C4-2B (cell line): ENCODE measurements around the gene PTPRM.

ENCODE experiments used
- H3K27ac ChIP-seq: fragments of 450-650 bp; 2 replicates; pipeline ENCODE4 v1.5.1; 2017
- CTCF ChIP-seq: fragments of 450-650 bp; conservative IDR thresholded peaks from 2 replicates; pipeline ENCODE4 v1.5.1; 2017; ENCODE audit warnings: mild to moderate bottlenecking
- ZFX ChIP-seq: fragments of 450-650 bp; IDR thresholded peaks from 2 replicates; pipeline ENCODE4 v1.6.1; 2017

Gene PTPRM

DNA sequence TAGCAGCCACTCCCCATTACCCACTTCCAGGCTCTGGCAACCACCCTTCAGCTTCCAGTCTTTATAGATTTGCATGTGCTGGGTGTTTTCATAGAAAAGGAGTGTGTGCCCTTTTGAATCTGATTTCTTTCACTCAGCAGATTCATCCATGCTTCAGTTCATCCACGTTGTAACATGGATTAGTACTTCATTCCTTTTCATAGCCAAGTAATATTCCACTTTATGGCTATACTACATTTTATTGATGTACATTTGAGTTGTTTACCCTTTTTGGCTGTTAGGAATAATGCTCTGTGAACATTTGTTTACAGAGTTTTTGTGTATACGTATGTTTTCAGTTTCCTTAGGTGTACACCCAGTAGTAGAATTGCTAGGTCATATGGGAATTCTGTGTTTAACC is 836.6 kb downstream of the PTPRM start:
- TF ChIP-seq ZFX (no peak), CTCF (no peak)
- H3K27ac ChIP-seq: no peak overlapping the region

DNA sequence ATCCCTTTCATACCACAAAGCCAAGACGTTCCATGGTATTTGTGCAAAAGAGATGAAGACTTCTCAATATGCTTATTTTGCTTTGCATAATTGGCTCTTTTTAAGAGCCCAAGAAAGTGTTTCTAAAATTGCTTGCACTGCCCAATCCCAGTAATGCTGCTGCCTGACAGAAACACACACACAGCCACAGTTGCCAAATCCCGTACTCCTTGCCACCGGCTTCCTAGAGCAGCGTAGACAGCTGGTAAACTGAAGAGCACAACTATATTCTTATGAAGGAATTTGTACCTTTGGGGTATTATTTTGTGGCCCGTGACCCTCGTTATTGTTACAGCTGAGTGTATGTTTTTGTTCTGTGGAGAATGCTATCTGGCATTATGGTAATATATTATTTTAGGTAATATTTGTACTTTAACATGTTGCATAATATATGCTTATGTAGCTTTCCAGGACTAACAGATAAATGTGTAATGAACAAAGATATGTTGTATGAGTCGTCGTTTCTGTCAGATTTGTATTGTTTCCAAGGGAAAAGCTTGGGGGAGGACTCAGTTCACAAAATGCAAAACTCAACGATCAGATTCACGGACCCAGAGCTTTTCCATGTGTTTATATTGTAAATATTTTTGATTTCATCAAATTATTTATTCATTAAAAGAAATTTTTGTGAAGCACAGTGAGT is 839.2 kb downstream of the PTPRM start:
- H3K27ac ChIP-seq: no peak overlapping the region
- no peak for TF ChIP-seq CTCF
- no peak for TF ChIP-seq ZFX

DNA sequence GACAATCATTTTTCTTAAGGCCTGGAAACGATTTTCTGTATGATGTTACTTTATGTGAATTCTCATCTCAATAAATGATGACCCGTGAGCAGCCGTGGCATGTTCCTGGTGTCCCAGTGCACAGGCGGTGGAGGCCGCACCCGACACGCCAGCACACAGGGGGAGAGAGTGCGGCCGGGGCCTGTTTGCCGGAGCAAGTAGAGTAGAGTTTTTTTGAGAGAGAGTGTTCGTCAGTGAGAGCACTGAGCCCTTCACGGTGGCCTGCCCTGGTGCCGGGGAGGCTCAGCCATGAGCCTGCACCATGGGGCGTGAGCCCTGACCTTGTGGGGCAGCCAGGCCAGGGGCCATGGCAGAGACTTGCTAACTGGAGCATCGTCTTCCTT is 839.7 kb downstream of the PTPRM start:
- no peak for TF ChIP-seq ZFX
- no peak for TF ChIP-seq CTCF
- no peak overlapping the region for H3K27ac ChIP-seq

DNA sequence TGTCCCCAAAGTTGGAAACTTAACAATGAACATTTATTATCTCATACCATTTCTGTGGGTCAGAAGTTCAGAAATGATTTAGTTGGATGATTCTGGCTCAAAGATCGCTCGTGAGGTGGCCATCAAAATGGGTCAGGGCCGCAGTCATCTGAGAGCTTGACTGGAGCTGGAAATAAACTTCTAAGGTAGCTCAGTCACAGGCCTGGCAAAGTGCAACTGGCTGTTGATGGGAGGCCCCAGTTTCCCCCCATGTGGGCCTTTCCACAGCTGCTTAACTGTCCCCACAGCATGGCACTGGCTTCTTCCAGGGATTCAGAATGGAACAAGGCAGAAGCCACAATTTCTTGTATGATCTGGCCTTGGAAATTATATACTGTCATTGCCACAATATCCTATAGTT is 842.0 kb downstream of the PTPRM start:
- H3K27ac ChIP-seq: no peak overlapping the region
- TF ChIP-seq ZFX (no peak), CTCF (no peak)

DNA sequence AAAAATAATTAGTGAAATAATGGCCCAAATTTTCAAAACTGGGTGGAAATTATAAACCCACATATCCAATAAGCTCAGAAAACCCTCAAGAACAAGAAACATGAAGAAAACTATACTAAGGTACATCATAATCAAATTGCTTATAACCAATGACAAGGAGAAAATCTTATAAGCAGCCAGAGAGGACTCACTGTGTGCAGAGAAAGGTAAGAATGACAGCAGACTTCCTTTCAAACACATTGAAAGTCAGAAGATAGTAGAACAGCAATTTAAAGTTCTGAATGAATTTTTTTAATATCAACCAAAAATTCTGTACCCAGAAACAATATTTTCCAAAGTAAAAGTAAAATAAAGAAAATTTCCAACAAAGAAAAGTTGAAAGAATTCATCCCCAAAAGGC is 844.4 kb downstream of the PTPRM start:
- H3K27ac ChIP-seq: no peak overlapping the region
- TF ChIP-seq ZFX: no peak
- no peak for TF ChIP-seq CTCF

GRCh38 chr18:8412117-8412516 is 845.0 kb downstream of the PTPRM start:
- TF ChIP-seq CTCF (no peak), ZFX (no peak)
- no peak overlapping the region for H3K27ac ChIP-seq

DNA sequence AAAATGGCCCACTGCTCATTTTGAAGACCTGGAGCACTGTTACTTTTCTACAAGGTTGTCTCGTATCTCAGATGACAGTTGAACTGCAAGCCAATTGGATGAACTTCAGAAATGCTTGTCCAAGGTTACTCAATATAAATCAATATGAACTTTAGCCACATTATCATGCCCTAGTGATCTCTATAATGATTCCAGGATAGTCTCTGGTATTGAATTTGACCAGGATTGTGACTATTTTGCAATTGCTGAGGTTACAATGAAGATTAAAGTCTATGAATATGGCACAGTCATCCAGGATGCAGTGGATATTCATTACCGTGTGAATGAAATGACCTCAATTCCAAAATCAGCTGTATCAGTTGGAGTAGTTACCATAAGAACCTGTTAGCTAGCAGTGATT is 846.1 kb downstream of the PTPRM start:
- H3K27ac ChIP-seq: no peak overlapping the region
- no peak for TF ChIP-seq CTCF
- no peak for TF ChIP-seq ZFX
